WTC11 (cell line): ENCODE results near the gene ASIC2.

Source experiments
- ELF4 ChIP-seq: sonication (generic); formaldehyde crosslinking; IDR thresholded peaks from 2 replicates; pipeline ENCODE4 v1.8.1; 2022; ENCODE audit warnings: low read depth, mild to moderate bottlenecking, moderate library complexity, missing genetic modification reagents
- SP1 ChIP-seq: sonication (generic); formaldehyde crosslinking; conservative IDR thresholded peaks from 2 replicates; pipeline ENCODE4 v1.8.1; 2022; ENCODE audit warnings: missing genetic modification reagents
- TEAD4 ChIP-seq: sonication (generic); formaldehyde crosslinking; IDR thresholded peaks from 2 replicates; pipeline ENCODE4 v1.8.0; 2022; ENCODE audit warnings: mild to moderate bottlenecking, missing genetic modification reagents
- ZNF232 ChIP-seq: sonication (generic); formaldehyde crosslinking; IDR thresholded peaks from 2 replicates; pipeline ENCODE4 v1.8.0; 2022; ENCODE audit warnings: mild to moderate bottlenecking, missing genetic modification reagents
- TF ChIP-seq, protein P1 (sequence below): fragments of 200-600 bp; IDR thresholded peaks from 2 replicates; pipeline ENCODE4 v1.8.0; 2022; ENCODE audit warnings: antibody characterized with exemption
- TF ChIP-seq, protein P2 (sequence below): sonication (generic); formaldehyde crosslinking; IDR thresholded peaks from 2 replicates; pipeline ENCODE4 v1.8.0; 2022; ENCODE audit warnings: mild to moderate bottlenecking, missing genetic modification reagents
- TF ChIP-seq, protein P3 (sequence below): sonication (generic); formaldehyde crosslinking; IDR thresholded peaks from 2 replicates; pipeline ENCODE4 v1.8.1; 2023; ENCODE audit warnings: mild to moderate bottlenecking, missing genetic modification reagents
- TF ChIP-seq, protein P4 (sequence below): sonication (generic); formaldehyde crosslinking; IDR thresholded peaks from 2 replicates; pipeline ENCODE4 v1.8.1; 2023; ENCODE audit warnings: mild to moderate bottlenecking, missing genetic modification reagents, moderate library complexity

DNA sequence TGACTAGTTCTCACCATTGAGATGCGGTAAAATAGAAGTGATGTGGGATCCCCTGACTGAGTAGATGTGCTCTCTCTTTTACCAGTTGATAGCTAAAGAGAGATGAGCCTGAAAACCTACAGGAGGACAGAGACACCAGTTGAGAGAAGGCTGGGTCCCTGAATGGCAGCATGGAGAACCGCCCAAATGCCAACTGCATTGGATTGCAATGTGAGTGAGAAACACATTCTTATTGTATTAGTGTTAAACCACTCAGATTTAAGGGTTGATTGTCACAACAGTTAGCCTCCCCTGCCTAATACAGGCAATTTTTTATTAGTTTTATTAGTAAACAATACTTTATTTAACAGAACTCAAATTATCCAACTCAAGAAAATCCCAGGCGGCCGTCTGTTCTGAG lies 240.2 kb downstream of the ASIC2 start:
- TF ChIP-seq, protein P1, sequence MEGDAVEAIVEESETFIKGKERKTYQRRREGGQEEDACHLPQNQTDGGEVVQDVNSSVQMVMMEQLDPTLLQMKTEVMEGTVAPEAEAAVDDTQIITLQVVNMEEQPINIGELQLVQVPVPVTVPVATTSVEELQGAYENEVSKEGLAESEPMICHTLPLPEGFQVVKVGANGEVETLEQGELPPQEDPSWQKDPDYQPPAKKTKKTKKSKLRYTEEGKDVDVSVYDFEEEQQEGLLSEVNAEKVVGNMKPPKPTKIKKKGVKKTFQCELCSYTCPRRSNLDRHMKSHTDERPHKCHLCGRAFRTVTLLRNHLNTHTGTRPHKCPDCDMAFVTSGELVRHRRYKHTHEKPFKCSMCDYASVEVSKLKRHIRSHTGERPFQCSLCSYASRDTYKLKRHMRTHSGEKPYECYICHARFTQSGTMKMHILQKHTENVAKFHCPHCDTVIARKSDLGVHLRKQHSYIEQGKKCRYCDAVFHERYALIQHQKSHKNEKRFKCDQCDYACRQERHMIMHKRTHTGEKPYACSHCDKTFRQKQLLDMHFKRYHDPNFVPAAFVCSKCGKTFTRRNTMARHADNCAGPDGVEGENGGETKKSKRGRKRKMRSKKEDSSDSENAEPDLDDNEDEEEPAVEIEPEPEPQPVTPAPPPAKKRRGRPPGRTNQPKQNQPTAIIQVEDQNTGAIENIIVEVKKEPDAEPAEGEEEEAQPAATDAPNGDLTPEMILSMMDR = no peak
- TF ChIP-seq, protein P2, sequence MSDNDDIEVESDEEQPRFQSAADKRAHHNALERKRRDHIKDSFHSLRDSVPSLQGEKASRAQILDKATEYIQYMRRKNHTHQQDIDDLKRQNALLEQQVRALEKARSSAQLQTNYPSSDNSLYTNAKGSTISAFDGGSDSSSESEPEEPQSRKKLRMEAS (CRISPR knock-in tag) = no peak
- TF ChIP-seq, protein P3, sequence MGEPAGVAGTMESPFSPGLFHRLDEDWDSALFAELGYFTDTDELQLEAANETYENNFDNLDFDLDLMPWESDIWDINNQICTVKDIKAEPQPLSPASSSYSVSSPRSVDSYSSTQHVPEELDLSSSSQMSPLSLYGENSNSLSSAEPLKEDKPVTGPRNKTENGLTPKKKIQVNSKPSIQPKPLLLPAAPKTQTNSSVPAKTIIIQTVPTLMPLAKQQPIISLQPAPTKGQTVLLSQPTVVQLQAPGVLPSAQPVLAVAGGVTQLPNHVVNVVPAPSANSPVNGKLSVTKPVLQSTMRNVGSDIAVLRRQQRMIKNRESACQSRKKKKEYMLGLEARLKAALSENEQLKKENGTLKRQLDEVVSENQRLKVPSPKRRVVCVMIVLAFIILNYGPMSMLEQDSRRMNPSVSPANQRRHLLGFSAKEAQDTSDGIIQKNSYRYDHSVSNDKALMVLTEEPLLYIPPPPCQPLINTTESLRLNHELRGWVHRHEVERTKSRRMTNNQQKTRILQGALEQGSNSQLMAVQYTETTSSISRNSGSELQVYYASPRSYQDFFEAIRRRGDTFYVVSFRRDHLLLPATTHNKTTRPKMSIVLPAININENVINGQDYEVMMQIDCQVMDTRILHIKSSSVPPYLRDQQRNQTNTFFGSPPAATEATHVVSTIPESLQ (CRISPR knock-in tag) = no peak
- TF ChIP-seq ZNF232 (CRISPR knock-in tag) (no peak), SP1 (no peak), ELF4 (no peak), TEAD4 (CRISPR knock-in tag) (no peak)
- TF ChIP-seq, protein P4, sequence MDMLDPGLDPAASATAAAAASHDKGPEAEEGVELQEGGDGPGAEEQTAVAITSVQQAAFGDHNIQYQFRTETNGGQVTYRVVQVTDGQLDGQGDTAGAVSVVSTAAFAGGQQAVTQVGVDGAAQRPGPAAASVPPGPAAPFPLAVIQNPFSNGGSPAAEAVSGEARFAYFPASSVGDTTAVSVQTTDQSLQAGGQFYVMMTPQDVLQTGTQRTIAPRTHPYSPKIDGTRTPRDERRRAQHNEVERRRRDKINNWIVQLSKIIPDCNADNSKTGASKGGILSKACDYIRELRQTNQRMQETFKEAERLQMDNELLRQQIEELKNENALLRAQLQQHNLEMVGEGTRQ (CRISPR knock-in tag) = no peak
